GM04504 (cell line): ENCODE data around the gene TWNK.
"Not testable (repeated sequence)": the region's sequence is repeated elsewhere in the genome, so short reads cannot be mapped to it uniquely, and the experiment has no call there.

Experiments
- DNase-seq: peaks from one replicate; pipeline ENCODE4 v3.0.0-alpha.2; 2012; ENCODE audit warnings: low read depth

TWNK gene

GRCh38 chr10:100972904-100973535 lies 14.3 kb upstream of the TWNK start:
- no peak for DNase-seq

- not testable (repeated sequence) for DNase-seq
These were observed 11.9 kb upstream of the TWNK start for GRCh38 chr10:100975397-100975796.

GRCh38 chr10:100976906-100977305 lies 10.4 kb upstream of the TWNK start:
- DNase-seq, result no peak

GRCh38 chr10:100977436-100977835 lies 9.9 kb upstream of the TWNK start:
- DNase-seq, result no peak

- no peak for DNase-seq
These were observed 9.0 kb upstream of the TWNK start for GRCh38 chr10:100978121-100978900.

- no peak for DNase-seq
These were observed 8.5 kb upstream of the TWNK start for GRCh38 chr10:100978901-100979195.

GRCh38 chr10:100979791-100980272 lies 7.5 kb upstream of the TWNK start:
- DNase-seq, result no peak

- no peak for DNase-seq
These were observed 7.0 kb upstream of the TWNK start for GRCh38 chr10:100980311-100980710.

GRCh38 chr10:100980711-100981110 lies 6.6 kb upstream of the TWNK start:
- no peak for DNase-seq

- DNase-seq, result no peak
These were observed 6.1 kb upstream of the TWNK start for GRCh38 chr10:100981178-100981772.

GRCh38 chr10:100982916-100983830 lies 4.2 kb upstream of the TWNK start:
- no peak for DNase-seq

GRCh38 chr10:100983868-100984671 lies 3.3 kb upstream of the TWNK start:
- no peak for DNase-seq

- no peak for DNase-seq
These were observed 2.6 kb upstream of the TWNK start for GRCh38 chr10:100984672-100985177.

- DNase-seq, result no peak
These were observed 2.0 kb upstream of the TWNK start for GRCh38 chr10:100985336-100985735.

- no peak for DNase-seq
These were observed 756 bp upstream of the TWNK start for GRCh38 chr10:100986623-100986951.

- DNase-seq, result no peak
These were observed 324 bp downstream of the TWNK start for GRCh38 chr10:100987685-100988049.

GRCh38 chr10:100988166-100988565 lies 823 bp downstream of the TWNK start:
- no peak for DNase-seq

- no peak for DNase-seq
These were observed 1.7 kb downstream of the TWNK start for GRCh38 chr10:100989088-100989487.

- DNase-seq, result no peak
These were observed 6.8 kb downstream of the TWNK start for GRCh38 chr10:100993986-100994708.

- no peak for DNase-seq
These were observed 7.8 kb downstream of the TWNK start for GRCh38 chr10:100995181-100995580.
